Transverse colon (tissue), 4 donors: ENCODE measurements around the gene VPS13D. TPM values are rescaled to one million over a fixed set of nuclear protein-coding genes. Genes with fewer than 3 reads are reported as not detected.

ENCODE experiments used
- DNase-seq: peaks from one replicate; pipeline ENCODE4 v3.0.0-alpha.2; 2019
- H3K27ac ChIP-seq, 4 donors: fragments of 200-600 bp; sonication (generic); 2 replicates each; pipeline ENCODE4 v1.5.1; 2016 to 2018; ENCODE audit warnings: inconsistent platforms in 4 of 4
- H3K27me3 ChIP-seq: fragments of 200-600 bp; sonication (generic); 2 replicates; pipeline ENCODE4 v1.5.1; 2017; ENCODE audit warnings: inconsistent platforms
- H3K36me3 ChIP-seq, 4 donors: fragments of 200-600 bp; sonication (generic); 2 replicates each; pipeline ENCODE4 v1.5.1; 2017 to 2019; ENCODE audit warnings: inconsistent platforms in 4 of 4
- H3K4me1 ChIP-seq, 4 donors: fragments of 200-600 bp; sonication (generic); 2 replicates each; pipeline ENCODE4 v1.5.1; 2017 to 2020; ENCODE audit warnings: inconsistent platforms in 4 of 4
- H3K4me3 ChIP-seq, 4 donors: fragments of 200-600 bp; sonication (generic); 1 replicate in 1 of 4; 2 replicates in 3 of 4; pipeline versions ENCODE4 v1.5.1 to v1.6.1; 2017 to 2019; ENCODE audit warnings: inconsistent platforms in 4 of 4
- H3K9me3 ChIP-seq, 2 donors: fragments of 200-600 bp; sonication (generic); 2 replicates each; pipeline ENCODE4 v1.5.1; 2017 to 2019; ENCODE audit warnings: inconsistent platforms in 2 of 2
- CTCF ChIP-seq, 5 experiments: fragments of 200-600 bp in 3 of 5; fragments of 450-650 bp in 2 of 5; sonication (generic) in 3 of 5; IDR thresholded peaks; 1 replicate in 2 of 5; 2 replicates in 3 of 5; pipeline ENCODE4 v1.5.1; 2016 to 2017; ENCODE audit warnings: antibody characterized with exemption in 5 of 5, inconsistent platforms in 3 of 5, mild to moderate bottlenecking in 2 of 5, moderate library complexity in 1 of 5
- EP300 ChIP-seq: sonication (generic); formaldehyde crosslinking; IDR thresholded peaks from one replicate; pipeline ENCODE4 v1.6.1; 2017; ENCODE audit warnings: antibody characterized with exemption, low read depth
- POLR2A ChIP-seq: fragments of 450-650 bp; IDR thresholded peaks from one replicate; pipeline ENCODE4 v1.6.1; 2016; ENCODE audit warnings: antibody characterized with exemption, mild to moderate bottlenecking, moderate library complexity
- POLR2AphosphoS5 ChIP-seq, 3 donors: sonication (generic); formaldehyde crosslinking; IDR thresholded peaks; one replicate each; pipeline ENCODE4 v1.6.1; 2016; ENCODE audit warnings: antibody characterized with exemption in 3 of 3
- WGBS, 2 donors: methylation state at CpG; one replicate each; pipeline ENCODE4 v1.1.5; 2018; ENCODE audit warnings: low coverage in 1 of 2; 5-methylcytosine and 5-hydroxymethylcytosine counted together
- in situ Hi-C, 4 donors: fragments of 200-750 bp; cut with MboI; loops; one replicate each; pipeline versions ENCODE4 v1.15.0 to v1.15.1; 2017; ENCODE audit warnings: low sequenced_read_pairs in 3 of 4, low pct_ligation_motif_present in 1 of 4, low pct_unique_long_range_greater_than_20kb in 1 of 4
- intact Hi-C: fragments of 100-400 bp; cut with DNase I; formaldehyde crosslinking; loops from one replicate; pipeline ENCODE4 v1.15.1; 2023; ENCODE audit warnings: low total_unique reads
- total RNA-seq, 4 donors: library from RNA; depleted of rRNA; stranded (reverse); fragments of >200 nt; gene quantifications; one replicate each; pipeline ENCODE4 v1.1.0, GENCODE V29; 2016

VPS13D gene
- total RNA-seq, 4 donors from 2014 or later, result 101 to 136 (median 116) TPM

- in situ Hi-C loops, result no loop called here
- H3K27me3 ChIP-seq, result no peaks in the 10 kb centered on the region
- no peak overlapping the region for H3K4me3 ChIP-seq
- no peak overlapping the region for H3K27ac ChIP-seq
- no peaks in the 10 kb centered on the region for H3K9me3 ChIP-seq
- peaks cover 0 to 7% (median 0%) of the 10 kb centered on the region in 4 donors for H3K4me1 ChIP-seq
- peaks cover 0 to 30% (median 14%) of the 10 kb centered on the region in 4 donors for H3K36me3 ChIP-seq
- WGBS, 2 donors, result 86 to 88% methylated on average over 3 of the region's 3 CpGs
- DNase-seq, result no peak
- intact Hi-C loops, result no loop called here
- no peak for TF ChIP-seq POLR2AphosphoS5 (IDR thresholded peaks at IDR 0.05)
- TF ChIP-seq CTCF (IDR thresholded peaks at IDR 0.05), result no peak
- no peak for TF ChIP-seq POLR2A
- TF ChIP-seq EP300, result no peak
Observed at GRCh38 chr1:12372761-12373160, 142.9 kb downstream of the VPS13D start.

GRCh38 chr1:12375133-12375829 is 145.5 kb downstream of the VPS13D start:
- Histone ChIP-seq H3K4me3 (no peak overlapping the region), H3K4me1 (peaks cover 0 to 13% (median 6%) of the 10 kb centered on the region in 4 donors), H3K27ac (no peak overlapping the region), H3K9me3 (no peaks in the 10 kb centered on the region), H3K27me3 (no peaks in the 10 kb centered on the region), H3K36me3 (peaks cover 0 to 27% (median 13%) of the 10 kb centered on the region in 4 donors)
- WGBS, 2 donors, result 91 to 98% methylated on average over 4 of the region's 4 CpGs
- in situ Hi-C loops (no loop called here), intact Hi-C loops (no loop called here)
- DNase-seq, result no peak
- no peak for TF ChIP-seq POLR2A
- no peak for TF ChIP-seq CTCF (IDR thresholded peaks at IDR 0.05)
- TF ChIP-seq POLR2AphosphoS5 (IDR thresholded peaks at IDR 0.05), result no peak

- peaks cover 0 to 27% (median 13%) of the 10 kb centered on the region in 4 donors for H3K36me3 ChIP-seq
- H3K27me3 ChIP-seq, result no peaks in the 10 kb centered on the region
- TF ChIP-seq CTCF (IDR thresholded peaks at IDR 0.05) (no peak), POLR2A (no peak), POLR2AphosphoS5 (IDR thresholded peaks at IDR 0.05) (no peak), EP300 (no peak)
- 56 to 64% methylated on average over 5 to 6 of the region's 6 CpGs for WGBS, 2 donors
- H3K4me3 ChIP-seq, result no peak overlapping the region
- peak overlapping the region in 2 of 4 donors; percentile 26 to 40 for H3K27ac ChIP-seq
- intact Hi-C loops (no loop called here), in situ Hi-C loops (no loop called here)
- no peaks in the 10 kb centered on the region for H3K9me3 ChIP-seq
- H3K4me1 ChIP-seq, result peaks cover 6 to 25% (median 14%) of the 10 kb centered on the region in 4 donors
- no peak for DNase-seq
Observed at GRCh38 chr1:12376236-12377045, 146.6 kb downstream of the VPS13D start.
